Right lobe of liver (tissue), 4 donors: ENCODE data around the gene DLG3.

Experiments
- POLR2A ChIP-seq: fragments of 450-650 bp; IDR thresholded peaks from one replicate; pipeline ENCODE4 v1.6.1; 2017; ENCODE audit warnings: antibody characterized with exemption, mild to moderate bottlenecking
- TF ChIP-seq, protein P1 (sequence below), 4 donors: fragments of 200-600 bp in 3 of 4; fragments of 450-650 bp in 1 of 4; IDR thresholded peaks; one replicate each; pipeline versions ENCODE4 v1.5.1 to v1.8.0; 2016 to 2022; ENCODE audit warnings: antibody characterized with exemption in 4 of 4, mild to moderate bottlenecking in 2 of 4
- donor health status: DM: no; HTN: no; CAD: no.
- donor health status: DM: no; HTN: no; CAD: no.
- donor health status: DM: no; HTN: yes; CAD: no.

- TF ChIP-seq POLR2A: no peak
- TF ChIP-seq, protein P1, sequence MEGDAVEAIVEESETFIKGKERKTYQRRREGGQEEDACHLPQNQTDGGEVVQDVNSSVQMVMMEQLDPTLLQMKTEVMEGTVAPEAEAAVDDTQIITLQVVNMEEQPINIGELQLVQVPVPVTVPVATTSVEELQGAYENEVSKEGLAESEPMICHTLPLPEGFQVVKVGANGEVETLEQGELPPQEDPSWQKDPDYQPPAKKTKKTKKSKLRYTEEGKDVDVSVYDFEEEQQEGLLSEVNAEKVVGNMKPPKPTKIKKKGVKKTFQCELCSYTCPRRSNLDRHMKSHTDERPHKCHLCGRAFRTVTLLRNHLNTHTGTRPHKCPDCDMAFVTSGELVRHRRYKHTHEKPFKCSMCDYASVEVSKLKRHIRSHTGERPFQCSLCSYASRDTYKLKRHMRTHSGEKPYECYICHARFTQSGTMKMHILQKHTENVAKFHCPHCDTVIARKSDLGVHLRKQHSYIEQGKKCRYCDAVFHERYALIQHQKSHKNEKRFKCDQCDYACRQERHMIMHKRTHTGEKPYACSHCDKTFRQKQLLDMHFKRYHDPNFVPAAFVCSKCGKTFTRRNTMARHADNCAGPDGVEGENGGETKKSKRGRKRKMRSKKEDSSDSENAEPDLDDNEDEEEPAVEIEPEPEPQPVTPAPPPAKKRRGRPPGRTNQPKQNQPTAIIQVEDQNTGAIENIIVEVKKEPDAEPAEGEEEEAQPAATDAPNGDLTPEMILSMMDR (IDR thresholded peaks at IDR 0.05): no peak
Observed at GRCh38 chrX:70479922-70480659, 35.5 kb downstream of the DLG3 start.
